NCI-H146 treated with DMSO at 0.1 percent for 48 hours (cell line): ENCODE data around the gene PIGK.

Experiments
- DNase-seq: peaks from one replicate; lab custom pipeline; 2025; ENCODE audit not compliant: unreplicated experiment; lab: John Stamatoyannopoulos, UW

PIGK gene

GRCh38 chr1:77103486-77103885 lies 115.7 kb downstream of the PIGK start:
- no peak for DNase-seq

- DNase-seq = no peak
Observed at GRCh38 chr1:77100875-77101274, 118.4 kb downstream of the PIGK start.

- DNase-seq = no peak
Observed at GRCh38 chr1:77096496-77097255, 122.6 kb downstream of the PIGK start.

GRCh38 chr1:77095236-77095635 lies 124.0 kb downstream of the PIGK start:
- DNase-seq = peak; percentile 20

GRCh38 chr1:77089756-77090155 lies 129.5 kb downstream of the PIGK start:
- DNase-seq = no peak

- no peak for DNase-seq
Observed at GRCh38 chr1:77085109-77085508, 134.1 kb downstream of the PIGK start.

GRCh38 chr1:77084457-77084856 lies 134.8 kb downstream of the PIGK start:
- DNase-seq = no peak

- no peak for DNase-seq
Observed at GRCh38 chr1:77081834-77082233, 137.4 kb downstream of the PIGK start.

- no peak for DNase-seq
Observed at GRCh38 chr1:77076759-77077158, 142.5 kb downstream of the PIGK start.

- peak; percentile 20 for DNase-seq
Observed at GRCh38 chr1:77068013-77068412, 151.2 kb downstream of the PIGK start.

- DNase-seq = peak; percentile 78
Observed at GRCh38 chr1:77065693-77066342, 153.4 kb downstream of the PIGK start.

- peak; percentile 14 for DNase-seq
Observed at GRCh38 chr1:77064246-77064645, 155.0 kb downstream of the PIGK start.

GRCh38 chr1:77063118-77063517 lies 156.1 kb downstream of the PIGK start:
- DNase-seq = no peak

- no peak for DNase-seq
Observed at GRCh38 chr1:77061162-77061561, 158.1 kb downstream of the PIGK start.

- DNase-seq = no peak
Observed at GRCh38 chr1:77060000-77060399, 159.2 kb downstream of the PIGK start.

- DNase-seq = no peak
Observed at GRCh38 chr1:77057994-77058585, 161.1 kb downstream of the PIGK start.

- no peak for DNase-seq
Observed at GRCh38 chr1:77056525-77056924, 162.7 kb downstream of the PIGK start.

GRCh38 chr1:77051425-77051824 lies 167.8 kb downstream of the PIGK start:
- DNase-seq = no peak

- no peak for DNase-seq
Observed at GRCh38 chr1:77048615-77049005, 170.6 kb downstream of the PIGK start.

GRCh38 chr1:77047978-77048614 lies 171.1 kb downstream of the PIGK start:
- DNase-seq = no peak

- DNase-seq = no peak
Observed at GRCh38 chr1:77047575-77047974, 171.7 kb downstream of the PIGK start.
